Fibroblast of upper back skin (primary cell): ENCODE results near the gene COLQ.
"Not testable (repeated sequence)": the region's sequence is repeated elsewhere in the genome, so short reads cannot be mapped to it uniquely, and the experiment has no call there.

Experiments used
- DNase-seq: peaks from one replicate; pipeline ENCODE4 v3.0.0-alpha.2; 2013

Gene COLQ

GRCh38 chr3:15486979-15487378, 34.5 kb downstream of the COLQ start:
- DNase-seq = no peak

- DNase-seq = no peak
Observed at GRCh38 chr3:15486020-15486419, 35.5 kb downstream of the COLQ start.

DNA sequence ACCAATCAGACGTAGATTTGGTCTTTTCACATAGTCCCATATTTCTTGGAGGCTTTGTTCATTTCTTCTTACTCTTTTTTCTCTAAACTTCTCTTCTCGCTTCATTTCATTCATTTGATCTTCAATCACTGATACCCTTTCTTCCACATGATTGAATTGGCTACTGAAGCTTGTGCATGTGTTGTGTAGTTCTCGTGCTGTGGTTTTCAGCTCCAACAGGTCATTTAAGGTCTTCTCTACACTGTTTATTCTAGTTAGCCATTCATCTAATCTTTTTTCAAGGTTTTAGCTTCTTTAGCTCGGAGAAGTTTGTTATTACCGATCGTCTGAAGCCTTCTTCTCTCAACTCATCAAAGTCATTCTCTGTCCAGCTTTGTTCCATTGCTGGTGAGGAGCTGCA, 37.0 kb downstream of the COLQ start:
- not testable (repeated sequence) for DNase-seq

DNA sequence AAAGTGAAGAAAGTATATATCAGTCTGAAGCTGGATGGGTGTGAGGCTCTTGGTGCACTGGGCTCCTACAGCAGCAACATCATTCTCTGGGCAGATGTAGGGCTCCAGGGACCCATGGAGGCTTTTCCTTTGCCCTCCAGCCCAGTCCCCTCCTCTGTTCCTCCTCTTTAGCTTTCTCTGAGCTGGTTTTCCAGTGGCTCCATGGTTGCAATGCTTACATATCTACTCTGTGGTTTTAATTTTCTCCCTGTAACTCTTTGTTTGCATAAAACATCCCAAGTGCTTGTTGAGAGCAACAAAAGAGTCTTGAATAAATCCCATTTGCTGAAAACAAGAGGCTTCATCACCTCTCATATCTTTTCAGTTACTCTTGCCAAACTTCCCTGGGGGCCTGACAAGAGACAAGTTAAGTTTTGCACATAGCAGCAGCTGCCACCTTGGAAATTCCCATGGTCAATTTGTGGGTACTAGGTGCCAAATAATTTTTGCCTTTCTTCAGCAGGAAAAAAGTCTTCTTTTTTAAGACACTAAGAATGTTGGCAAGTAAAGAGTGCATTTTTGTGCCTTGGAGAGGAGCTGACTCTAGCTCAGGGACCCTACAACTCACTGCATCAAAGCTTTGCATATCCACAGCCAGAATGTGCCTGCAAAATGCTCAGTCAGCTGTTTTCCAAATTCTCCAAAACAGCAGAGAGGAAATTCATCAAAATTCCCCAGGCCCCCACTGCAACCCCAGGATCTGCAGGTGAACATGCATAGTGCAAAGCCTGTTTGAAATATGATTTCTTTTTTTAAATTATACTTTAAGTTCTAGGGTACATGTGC, 41.9 kb downstream of the COLQ start:
- DNase-seq = no peak

DNA sequence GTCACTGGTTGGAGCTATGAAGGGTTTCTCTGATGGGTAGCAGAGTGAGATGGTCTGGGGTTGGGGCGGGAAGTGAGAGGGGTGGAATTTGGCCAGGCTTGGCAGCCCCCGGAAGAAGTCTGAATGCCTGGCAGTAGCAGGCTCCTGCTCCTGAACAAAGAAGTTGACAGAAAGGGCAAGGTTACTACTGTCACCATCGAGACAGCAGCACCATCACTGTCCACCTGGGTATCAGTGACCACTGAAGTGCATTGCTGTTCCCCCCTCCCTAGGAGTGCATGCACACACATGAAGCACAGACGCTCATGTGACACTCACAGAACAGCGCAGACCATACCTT, 42.9 kb downstream of the COLQ start:
- DNase-seq = no peak

DNA sequence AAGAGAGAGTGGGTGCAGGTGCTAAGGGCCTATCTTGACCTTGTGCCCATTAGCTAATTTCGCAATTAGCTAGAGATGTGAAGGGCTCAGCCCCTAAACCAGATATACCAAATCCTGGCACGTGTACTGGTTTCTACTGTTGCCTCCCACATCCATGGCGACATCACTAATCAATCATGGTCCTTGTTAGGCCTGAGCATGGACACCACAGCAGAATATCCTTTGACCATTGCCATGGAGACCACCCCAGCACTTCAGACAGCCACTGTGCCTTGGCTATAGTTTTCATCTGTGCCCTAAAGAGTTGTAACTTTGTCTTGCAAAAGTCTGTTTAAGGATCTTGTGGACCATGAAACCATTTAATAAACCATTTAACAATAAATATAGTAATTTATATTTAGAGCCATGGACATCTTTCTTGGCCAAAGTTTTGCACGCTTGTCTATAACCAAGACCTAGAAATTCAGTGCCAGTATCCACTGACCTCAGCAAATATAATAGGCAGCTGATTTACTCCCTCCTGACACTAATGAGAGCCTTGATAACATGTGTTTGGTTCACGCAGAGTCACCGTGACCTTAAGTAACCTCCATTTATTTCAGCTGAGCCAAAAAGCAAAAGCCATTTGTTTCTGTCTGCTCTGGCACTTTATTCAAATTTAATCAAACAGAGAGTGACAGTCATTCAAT, 43.4 kb downstream of the COLQ start:
- no peak for DNase-seq

DNA sequence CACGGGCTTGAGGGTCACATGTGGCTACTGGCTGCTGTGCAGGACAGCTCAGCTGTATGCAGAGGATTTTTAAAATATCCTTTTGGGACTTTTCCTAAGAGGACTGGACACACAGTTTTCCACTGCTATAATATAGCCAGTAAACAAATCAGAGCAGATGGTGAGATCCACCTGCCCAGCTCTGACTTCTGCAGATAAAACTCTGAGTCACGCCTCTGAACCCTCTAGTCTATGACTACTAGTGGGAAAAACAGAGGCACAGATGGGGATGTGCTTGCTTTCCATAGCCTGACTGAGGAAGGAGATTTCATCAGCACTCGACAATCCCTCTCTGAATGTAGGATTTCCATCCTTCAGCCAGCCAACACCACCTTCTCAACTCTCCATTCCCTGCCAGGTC, 45.1 kb downstream of the COLQ start:
- DNase-seq = peak; percentile 15

DNA sequence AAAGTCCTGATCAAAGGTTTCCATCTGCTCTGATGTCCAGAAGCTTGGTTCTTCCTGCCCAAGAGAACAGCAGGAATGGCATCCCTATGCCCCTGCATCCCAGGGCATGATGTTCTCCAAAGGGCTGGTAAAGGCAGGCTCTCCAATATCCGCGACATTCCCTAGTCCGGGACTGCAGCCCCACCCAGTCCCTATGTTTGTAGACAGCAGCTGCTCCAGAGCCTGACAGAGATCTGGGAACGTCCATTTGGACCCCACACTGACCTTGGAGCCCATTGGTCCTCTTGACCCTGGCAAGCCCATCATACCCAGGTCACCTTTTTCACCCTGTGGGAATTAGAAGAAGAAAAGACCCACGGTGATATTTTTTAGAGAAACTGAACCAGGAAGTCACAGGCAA, 46.3 kb downstream of the COLQ start:
- no peak for DNase-seq

GRCh38 chr3:15471861-15472260, 49.6 kb downstream of the COLQ start:
- DNase-seq = no peak

- no peak for DNase-seq
Observed at GRCh38 chr3:15470849-15471248, 50.7 kb downstream of the COLQ start.

- no peak for DNase-seq
Observed at GRCh38 chr3:15470261-15470660, 51.2 kb downstream of the COLQ start.

DNA sequence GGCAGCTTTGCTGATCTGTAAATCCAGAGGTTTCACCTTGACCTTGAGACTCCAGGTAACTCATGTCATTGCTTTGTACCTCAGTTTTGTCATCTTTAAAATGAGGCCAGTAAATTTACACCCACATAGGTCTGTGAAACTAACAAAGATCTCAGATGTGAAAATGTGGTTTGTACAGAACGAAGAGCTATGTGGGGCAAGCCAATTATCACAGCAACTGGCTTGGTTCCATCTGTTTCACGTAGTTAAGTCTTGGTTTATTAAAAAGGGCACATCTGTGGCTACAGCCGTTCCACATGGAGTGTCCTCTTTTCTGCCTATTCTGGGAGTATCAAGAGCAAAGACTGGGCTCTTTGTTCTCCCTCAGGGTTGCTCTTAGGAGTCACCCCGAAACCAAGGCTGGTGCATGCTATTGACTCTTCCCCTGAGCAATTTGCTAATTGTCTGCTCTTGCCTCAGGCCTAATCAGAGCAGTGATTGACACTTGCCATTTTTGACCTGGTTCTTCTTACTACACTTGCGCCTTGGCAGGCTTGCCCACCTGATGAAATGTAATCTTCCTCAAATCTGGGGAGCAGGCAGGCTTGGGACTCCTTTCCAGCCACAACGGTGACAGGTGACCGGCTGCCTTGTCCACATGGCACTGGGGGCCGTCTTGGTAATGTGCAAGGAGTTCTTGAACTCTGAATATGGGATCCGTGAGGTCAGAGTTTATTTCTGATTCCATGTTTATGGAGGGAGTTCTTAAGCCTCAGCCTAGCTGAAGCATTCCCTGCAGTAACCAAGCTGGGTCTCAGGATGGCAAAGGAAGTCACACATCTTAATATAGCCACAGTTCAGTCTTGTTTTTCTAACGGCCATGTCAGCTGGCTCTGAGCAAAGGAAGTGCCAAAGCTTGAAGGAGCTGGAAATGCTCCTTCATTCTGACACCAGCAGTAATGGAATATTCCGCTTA, 54.0 kb downstream of the COLQ start:
- no peak for DNase-seq

GRCh38 chr3:15465876-15466585, 55.5 kb downstream of the COLQ start:
- DNase-seq = no peak

- DNase-seq = no peak
Observed at GRCh38 chr3:15462451-15462850, 59.1 kb downstream of the COLQ start.

GRCh38 chr3:15460891-15461531, 60.5 kb downstream of the COLQ start:
- no peak for DNase-seq

GRCh38 chr3:15458212-15458780, 63.2 kb downstream of the COLQ start:
- no peak for DNase-seq

DNA sequence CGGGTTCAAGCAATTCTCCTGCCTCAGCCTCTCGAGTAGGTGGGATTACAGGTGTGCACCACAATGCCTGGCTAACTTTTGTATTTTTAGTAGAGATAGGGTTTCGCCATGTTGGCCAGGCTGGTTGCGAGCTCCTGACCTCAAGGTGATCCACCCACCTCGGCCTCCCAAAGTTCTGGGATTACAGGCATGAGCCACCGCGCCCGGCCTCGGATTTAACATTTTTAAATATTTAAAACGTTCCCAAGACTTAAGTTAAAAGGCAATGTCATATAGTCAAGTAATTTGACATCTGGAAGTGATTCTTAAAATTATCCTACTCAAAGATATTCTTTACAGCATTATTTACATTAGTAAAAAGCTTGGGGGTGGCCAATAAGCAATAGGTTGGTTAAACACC, 64.6 kb downstream of the COLQ start:
- DNase-seq = not testable (repeated sequence)

- DNase-seq = no peak
Observed at GRCh38 chr3:15456321-15456720, 65.2 kb downstream of the COLQ start.

GRCh38 chr3:15455756-15456155, 65.8 kb downstream of the COLQ start:
- DNase-seq = no peak

DNA sequence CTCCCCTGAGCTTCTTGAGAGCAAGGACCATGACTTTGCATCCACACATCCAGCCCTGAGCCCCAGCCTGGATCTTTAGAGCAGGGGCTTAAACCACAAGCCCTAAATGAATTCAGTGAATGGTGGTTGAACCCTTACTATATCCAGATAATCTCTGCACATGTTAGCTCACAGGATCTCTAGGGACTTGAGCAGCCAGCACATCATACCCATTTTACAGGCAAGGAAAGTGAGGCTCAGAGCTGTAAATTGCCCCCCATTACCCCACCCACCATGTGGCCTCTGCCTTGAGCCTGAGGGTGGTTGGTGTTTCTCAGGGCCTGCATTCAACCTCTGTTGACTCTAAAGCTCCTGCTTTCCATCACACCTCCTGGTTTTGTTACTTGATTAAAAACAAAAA, 66.5 kb downstream of the COLQ start:
- DNase-seq = no peak

GRCh38 chr3:15453991-15454625, 67.4 kb downstream of the COLQ start:
- no peak for DNase-seq
